Stimulated activated CD8-positive, alpha-beta memory T cell treated with anti-CD3 and anti-CD28 coated beads, Interleukin-7, amount 100 ng/mL, for 24 hours (primary cell): Measurements from ENCODE around the gene OSBPL8.
"Not testable (repeated sequence)": the region's sequence is repeated elsewhere in the genome, so short reads cannot be mapped to it uniquely, and the experiment has no call there.

ENCODE experiments used
- DNase-seq: peaks from one replicate; pipeline ENCODE4 v3.0.0-alpha.2; 2020; ENCODE audit warnings: low read depth

Gene OSBPL8

GRCh38 chr12:76422154-76422542, 137.4 kb downstream of the OSBPL8 start:
- DNase-seq = no peak

GRCh38 chr12:76421046-76421445, 138.5 kb downstream of the OSBPL8 start:
- DNase-seq = no peak

DNA sequence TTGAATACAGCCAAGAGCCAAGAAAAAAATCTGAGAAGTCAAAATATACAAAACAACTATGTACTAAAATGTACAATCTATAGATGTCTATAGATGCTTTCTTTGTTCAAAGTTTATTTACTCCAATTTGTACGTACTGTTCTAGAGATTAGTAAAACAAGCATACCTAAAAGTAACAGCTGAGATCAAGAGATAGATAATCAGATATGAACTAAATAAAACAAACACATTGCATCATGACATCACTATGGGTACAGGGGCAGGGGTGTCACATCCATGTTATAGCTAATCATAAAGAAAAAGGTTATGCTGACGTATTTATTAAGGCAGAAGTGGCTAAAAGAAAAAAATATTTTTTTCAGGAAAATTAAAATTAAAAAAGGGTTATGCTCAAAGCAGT, 139.3 kb downstream of the OSBPL8 start:
- no peak for DNase-seq

GRCh38 chr12:76417116-76417515, 142.5 kb downstream of the OSBPL8 start:
- DNase-seq = no peak

DNA sequence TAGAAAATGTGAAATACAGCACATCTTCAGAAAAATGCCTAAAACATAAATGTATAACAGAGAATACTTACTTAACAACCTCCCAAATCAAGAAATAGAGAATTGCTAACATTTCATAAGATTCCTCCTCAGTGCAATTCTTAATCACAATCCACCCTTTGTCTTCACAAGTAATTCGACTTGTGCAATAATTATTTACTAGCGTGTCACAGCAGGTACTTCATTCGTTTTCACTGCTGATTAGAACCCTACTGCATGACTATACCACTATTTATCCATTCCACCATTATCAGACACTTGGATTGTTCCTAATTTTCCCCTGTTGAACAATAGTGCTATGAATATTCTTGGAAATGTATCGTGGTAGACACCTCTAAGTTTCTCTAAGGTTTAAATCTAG, 146.4 kb downstream of the OSBPL8 start:
- DNase-seq = no peak

DNA sequence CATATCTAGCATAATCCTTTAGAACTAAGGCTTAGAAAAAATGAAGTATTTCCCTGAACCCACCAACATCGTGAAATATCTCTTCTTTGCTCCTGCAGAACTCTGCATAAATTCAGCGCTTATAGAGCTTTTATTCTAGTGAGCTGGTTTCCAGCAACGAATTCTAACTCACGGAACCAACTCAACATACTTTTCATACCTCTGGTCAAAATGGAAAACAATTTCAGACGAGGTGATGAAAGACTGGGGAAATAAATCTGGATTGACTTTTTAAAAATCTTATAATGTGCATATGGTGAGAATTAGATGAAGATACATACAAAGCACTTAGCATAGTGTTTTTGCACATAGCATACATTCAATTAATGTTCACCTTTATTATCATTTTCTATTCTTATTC, 148.8 kb downstream of the OSBPL8 start:
- DNase-seq = no peak

- DNase-seq = no peak
Observed at GRCh38 chr12:76410371-76410770, 149.2 kb downstream of the OSBPL8 start.

- DNase-seq = no peak
Observed at GRCh38 chr12:76409074-76409473, 150.5 kb downstream of the OSBPL8 start.

DNA sequence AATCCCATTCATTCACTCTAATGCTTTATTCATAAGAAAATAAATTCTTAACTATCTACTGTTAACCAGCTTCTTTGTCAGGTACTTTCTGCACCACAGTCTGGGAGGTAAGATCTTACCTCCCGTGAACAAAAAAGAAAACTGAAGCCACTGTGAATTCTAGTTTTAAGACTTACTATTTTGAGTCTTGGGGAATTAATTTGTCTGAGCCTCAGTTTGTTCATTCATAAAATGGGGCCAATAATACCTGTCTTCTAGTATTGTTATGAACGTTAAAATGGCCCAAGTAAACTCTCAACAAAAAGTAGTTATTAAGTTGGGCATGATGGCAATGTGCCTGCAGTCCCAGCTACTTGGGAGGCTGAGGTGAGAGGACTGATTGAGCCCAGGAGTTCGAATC, 151.9 kb downstream of the OSBPL8 start:
- DNase-seq = no peak

GRCh38 chr12:76402259-76402658, 157.3 kb downstream of the OSBPL8 start:
- no peak for DNase-seq

- DNase-seq = no peak
Observed at GRCh38 chr12:76400136-76400535, 159.4 kb downstream of the OSBPL8 start.

GRCh38 chr12:76399040-76399439, 160.5 kb downstream of the OSBPL8 start:
- DNase-seq = no peak

GRCh38 chr12:76398106-76398505, 161.5 kb downstream of the OSBPL8 start:
- DNase-seq = no peak

GRCh38 chr12:76391461-76391860, 168.1 kb downstream of the OSBPL8 start:
- DNase-seq = no peak

DNA sequence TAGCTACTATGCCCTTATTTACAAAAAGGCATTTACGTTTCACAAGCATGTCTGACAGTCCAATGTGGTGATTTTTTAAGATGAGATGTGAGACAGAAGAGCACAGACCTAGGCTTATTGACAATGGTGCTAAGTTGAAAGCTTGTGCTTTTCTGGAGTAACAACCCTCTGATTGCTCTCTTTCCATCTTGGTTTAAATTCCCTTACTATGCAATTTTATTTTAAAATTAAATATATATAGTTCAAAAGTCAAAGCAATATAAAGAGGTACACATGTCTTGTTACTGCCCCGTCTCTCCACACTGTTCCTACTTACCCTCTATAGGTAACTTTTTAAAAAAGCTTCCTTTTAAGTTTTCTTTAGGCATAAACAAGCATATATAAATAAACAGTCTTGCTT, 172.0 kb downstream of the OSBPL8 start:
- DNase-seq = no peak

- no peak for DNase-seq
Observed at GRCh38 chr12:76384560-76384959, 175.0 kb downstream of the OSBPL8 start.

GRCh38 chr12:76383988-76384387, 175.6 kb downstream of the OSBPL8 start:
- no peak for DNase-seq

GRCh38 chr12:76379261-76379660, 180.3 kb downstream of the OSBPL8 start:
- DNase-seq = no peak

DNA sequence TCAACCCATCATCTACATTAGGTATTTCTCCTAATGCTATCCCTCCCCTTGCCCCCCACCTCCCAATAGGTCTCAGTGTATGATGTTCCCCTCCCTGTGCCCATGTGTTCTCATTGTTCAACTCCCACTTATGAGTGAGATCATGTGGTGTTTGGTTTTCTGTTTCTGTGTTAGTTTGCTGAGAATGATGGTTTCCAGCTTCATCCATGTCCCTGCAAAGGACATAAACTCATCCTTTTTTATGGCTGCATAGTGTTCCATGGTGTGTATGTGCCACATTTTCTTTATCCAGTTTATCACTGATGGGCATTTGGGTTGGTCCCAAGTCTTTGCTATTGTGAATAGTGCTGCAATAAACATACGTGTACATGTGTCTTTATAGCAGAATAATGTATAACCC, 182.7 kb downstream of the OSBPL8 start:
- DNase-seq = not testable (repeated sequence)

DNA sequence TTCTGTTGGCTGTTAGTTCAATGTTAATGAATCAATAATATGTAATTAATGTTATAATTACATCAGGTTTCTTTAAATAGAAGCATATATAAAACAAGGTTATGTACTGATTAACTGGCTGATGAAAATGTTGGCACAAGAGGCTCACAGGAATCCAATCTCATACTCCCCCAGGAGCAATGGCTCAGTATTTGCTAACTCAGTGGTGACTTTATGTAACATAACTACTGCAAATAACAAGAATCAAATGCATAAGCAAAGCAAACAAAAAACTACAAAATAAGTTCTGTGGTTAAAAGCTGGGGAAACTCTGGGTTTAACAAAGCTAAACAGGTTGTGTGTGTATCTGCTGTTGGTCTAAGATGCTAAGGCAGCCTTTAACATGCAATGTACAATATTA, 183.6 kb downstream of the OSBPL8 start:
- DNase-seq = no peak

GRCh38 chr12:76375470-76375869, 184.1 kb downstream of the OSBPL8 start:
- DNase-seq = no peak

DNA sequence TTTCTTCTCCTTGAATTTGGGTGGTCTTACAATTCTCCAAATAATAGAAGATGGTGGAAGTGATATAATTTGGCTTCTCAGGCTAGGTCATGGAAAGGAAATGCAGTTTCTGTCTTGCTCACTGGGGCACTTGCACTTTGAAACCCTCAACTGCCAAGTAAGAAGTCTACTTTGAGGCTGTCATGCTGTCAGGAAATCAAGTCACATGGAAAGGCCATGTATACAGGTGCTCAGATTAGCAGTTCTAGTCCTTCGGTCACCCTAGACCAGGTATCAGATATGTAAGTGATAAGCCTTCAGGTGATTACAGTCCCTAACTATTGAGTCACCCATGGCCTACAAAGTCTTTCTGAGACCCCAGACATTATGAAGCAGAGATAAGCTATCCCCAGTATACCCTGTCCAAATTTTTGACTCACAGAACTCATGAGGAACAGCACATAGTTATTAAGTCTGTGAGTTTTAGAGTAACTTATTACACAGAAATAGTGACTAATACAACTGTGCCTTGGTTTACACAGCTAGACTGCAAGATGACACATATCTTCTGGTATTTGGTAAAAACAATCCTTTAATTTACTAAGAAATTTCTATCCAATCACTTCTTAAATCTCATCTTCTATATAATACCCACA, 185.1 kb downstream of the OSBPL8 start:
- no peak for DNase-seq

DNA sequence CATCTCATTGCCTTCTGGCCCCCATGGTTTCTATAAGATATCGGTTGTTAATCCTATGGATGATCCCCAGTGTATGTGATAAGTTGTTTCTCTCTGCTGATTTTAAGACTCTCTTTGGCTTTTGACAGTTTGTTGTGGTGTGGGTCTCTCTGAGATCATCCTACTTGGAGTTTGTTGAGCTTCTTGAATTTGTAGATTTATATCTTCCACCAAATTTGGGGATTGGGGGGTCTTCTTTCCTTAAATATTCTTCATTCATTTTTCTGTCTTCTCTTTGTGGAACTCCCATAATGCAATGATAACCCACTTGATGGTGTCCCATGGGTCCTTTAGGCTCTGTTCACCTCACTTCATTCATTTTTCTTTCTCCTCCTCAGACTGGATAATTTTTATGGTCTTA, 191.3 kb downstream of the OSBPL8 start:
- DNase-seq = no peak

- no peak for DNase-seq
Observed at GRCh38 chr12:76366163-76366562, 193.4 kb downstream of the OSBPL8 start.

- not testable (repeated sequence) for DNase-seq
Observed at GRCh38 chr12:76364131-76364530, 195.4 kb downstream of the OSBPL8 start.
